ENCODE measurements around the gene PRKCE. TPM values are rescaled to one million over a fixed set of nuclear protein-coding genes. Genes with fewer than 3 reads are reported as not detected.

The PRKCE gene
- total RNA-seq, 1 experiment from 2014 or later, result 14.8 TPM

DNA sequence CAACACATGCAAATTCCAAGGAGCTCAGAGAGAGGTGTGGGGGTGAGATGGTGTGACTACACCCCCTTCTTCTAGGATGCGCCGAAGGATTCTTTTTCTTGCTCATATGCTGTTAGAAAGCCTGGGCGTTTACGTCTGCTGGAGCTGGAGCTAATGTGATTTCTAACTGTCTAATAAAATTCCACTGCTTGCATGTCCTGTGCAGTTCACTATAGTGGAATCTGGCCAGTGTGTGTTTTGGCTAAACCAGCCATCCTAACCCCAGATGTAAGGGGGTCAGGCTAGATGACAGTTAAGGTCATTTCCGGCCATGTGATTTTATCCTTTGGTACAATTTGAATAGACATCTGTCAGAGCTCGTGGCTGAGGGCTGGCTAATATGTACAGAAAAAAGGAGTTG lies 194.1 kb downstream of the PRKCE start:
- H3K36me3 ChIP-seq (ENCODE audit: control insufficient read depth in 1 of 2, insufficient read depth in 2 of 2, low read length in 2 of 2), result no peaks in the 10 kb centered on the region
- no peaks in the 10 kb centered on the region for H3K9me2 ChIP-seq (ENCODE audit: insufficient read depth)
- H3K9ac ChIP-seq (ENCODE audit: low read length), result no peak overlapping the region
- H3K79me2 ChIP-seq (ENCODE audit: insufficient read depth, low read length), result no peaks in the 10 kb centered on the region
- no peak overlapping the region for H3K27ac ChIP-seq (ENCODE audit: low read depth, low read length)
- ChIA-PET RAD21 (ENCODE audit: low non-redundant PET in 1 of 2, low total read pairs in 2 of 2, uncharacterized antibody in 2 of 2, unreplicated experiment in 2 of 2) (no interaction called here), CTCF (no interaction called here), POLR2A (no interaction called here)
- no TSS peak for BruUV-seq (replicated peaks)
- TF ChIP-seq, protein P1, sequence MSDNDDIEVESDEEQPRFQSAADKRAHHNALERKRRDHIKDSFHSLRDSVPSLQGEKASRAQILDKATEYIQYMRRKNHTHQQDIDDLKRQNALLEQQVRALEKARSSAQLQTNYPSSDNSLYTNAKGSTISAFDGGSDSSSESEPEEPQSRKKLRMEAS (IDR thresholded peaks at IDR 0.05), result no peak
- TF ChIP-seq EGR1 (IDR thresholded peaks at IDR 0.05; ENCODE audit: low read depth) (no peak), TCF7L2 (IDR thresholded peaks at IDR 0.05; ENCODE audit: borderline replicate concordance, extremely low read depth, insufficient read depth, insufficient read length) (no peak), SP1 (IDR thresholded peaks at IDR 0.05; ENCODE audit: low read depth) (no peak), CBX3 (IDR thresholded peaks at IDR 0.05; ENCODE audit: low read depth) (no peak), POLR2A (IDR thresholded peaks at IDR 0.05; ENCODE audit: borderline replicate concordance, extremely low read depth, insufficient read depth, insufficient read length) (no peak), YY1 (IDR thresholded peaks at IDR 0.05; ENCODE audit: extremely low read depth, insufficient replicate concordance, low read depth, low read length) (no peak), ZNF274 (IDR thresholded peaks at IDR 0.05; ENCODE audit: low read depth, low read length) (no peak)
- no peak overlapping the region for H3K4me2 ChIP-seq (ENCODE audit: low read length)
- no peaks in the 10 kb centered on the region for H3K4me1 ChIP-seq (ENCODE audit: control insufficient read depth in 1 of 2, insufficient read depth in 2 of 2, low read length in 2 of 2)
- H4K20me1 ChIP-seq (ENCODE audit: insufficient read depth), result no peaks in the 10 kb centered on the region
- ATAC-seq, result no peak
- no peak overlapping the region for H2AFZ ChIP-seq (ENCODE audit: low read depth, low read length, poor library complexity, severe bottlenecking)
- no peaks in the 10 kb centered on the region for H3K27me3 ChIP-seq (ENCODE audit: insufficient read depth, low read length)
- H3K9me3 ChIP-seq (ENCODE audit: control insufficient read depth in 1 of 2, insufficient read depth in 1 of 2, low read depth in 1 of 2, low read length in 2 of 2), result no peaks in the 10 kb centered on the region
- H3K4me3 ChIP-seq (replicated peaks in 1 of 2; ENCODE audit: low read depth in 1 of 2, low read length in 2 of 2), result no peak overlapping the region
- DNase-seq (ENCODE audit: low read depth, low spot score), result no peak
- intact Hi-C loops (cut with micrococcal nuclease), result no loop called here

DNA sequence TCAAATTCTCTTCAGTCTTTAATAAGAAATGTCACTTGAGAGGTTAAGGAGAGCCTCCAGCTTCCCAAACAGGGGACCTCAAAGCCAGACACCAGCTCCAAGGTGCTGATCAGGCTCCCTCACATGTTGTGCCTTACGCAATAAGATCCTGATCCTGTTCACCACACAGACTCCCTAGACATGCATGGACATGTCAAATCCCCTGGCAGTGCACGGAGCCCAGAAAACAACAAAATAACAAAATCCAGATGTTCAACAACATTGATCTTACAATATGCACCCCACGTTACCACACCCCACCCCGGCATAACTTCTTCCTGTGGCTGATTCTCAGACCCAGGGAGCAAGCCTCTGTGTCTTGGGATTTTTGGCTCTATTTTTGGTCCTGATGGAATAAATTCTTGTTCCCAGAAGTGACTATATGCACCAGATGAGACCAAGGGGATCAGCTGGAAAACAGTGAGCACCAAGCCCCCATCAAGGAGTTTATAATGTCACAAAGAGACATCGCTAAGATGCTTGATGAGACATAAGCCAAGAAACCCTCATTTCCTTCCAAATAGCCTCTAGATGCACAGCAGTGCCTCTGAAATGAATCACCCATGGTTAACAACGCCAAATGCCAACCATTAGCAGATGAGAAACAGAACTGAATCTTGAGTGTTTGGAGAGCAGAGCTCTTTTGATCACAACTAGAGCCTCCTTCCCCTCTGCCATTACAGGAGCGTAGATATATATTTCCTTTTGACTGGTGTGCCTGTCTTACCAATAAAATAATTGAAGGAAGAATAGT lies 198.2 kb downstream of the PRKCE start:
- Histone ChIP-seq H3K4me2 (ENCODE audit: low read length) (no peak overlapping the region), H2AFZ (ENCODE audit: low read depth, low read length, poor library complexity, severe bottlenecking) (no peak overlapping the region), H4K20me1 (ENCODE audit: insufficient read depth) (no peaks in the 10 kb centered on the region), H3K27ac (ENCODE audit: low read depth, low read length) (no peak overlapping the region), H3K9me3 (ENCODE audit: control insufficient read depth in 1 of 2, insufficient read depth in 1 of 2, low read depth in 1 of 2, low read length in 2 of 2) (no peaks in the 10 kb centered on the region), H3K27me3 (ENCODE audit: insufficient read depth, low read length) (no peaks in the 10 kb centered on the region), H3K4me1 (ENCODE audit: control insufficient read depth in 1 of 2, insufficient read depth in 2 of 2, low read length in 2 of 2) (peaks cover 0 to 4% of the 10 kb centered on the region in 2 experiments; a peak in 1 of 4 replicates), H3K4me3 (replicated peaks in 1 of 2; ENCODE audit: low read depth in 1 of 2, low read length in 2 of 2) (no peak overlapping the region), H3K9ac (ENCODE audit: low read length) (no peak overlapping the region), H3K9me2 (ENCODE audit: insufficient read depth) (no peaks in the 10 kb centered on the region), H3K79me2 (ENCODE audit: insufficient read depth, low read length) (no peaks in the 10 kb centered on the region), H3K36me3 (ENCODE audit: control insufficient read depth in 1 of 2, insufficient read depth in 2 of 2, low read length in 2 of 2) (no peaks in the 10 kb centered on the region)
- CTCF ChIA-PET, result no interaction called here
- DNase-seq (ENCODE audit: low read depth, low spot score) (no peak), ATAC-seq (no peak)
- RAD21 ChIA-PET (ENCODE audit: low non-redundant PET in 1 of 2, low total read pairs in 2 of 2, uncharacterized antibody in 2 of 2, unreplicated experiment in 2 of 2), result no interaction called here
- POLR2A ChIA-PET, result no interaction called here
- no TSS peak for BruUV-seq (replicated peaks)
- intact Hi-C loops (cut with micrococcal nuclease), result no loop called here
- TF ChIP-seq CEBPB (IDR thresholded peaks at IDR 0.05; ENCODE audit: low read depth), result no peak
- TF ChIP-seq FOSL1 (IDR thresholded peaks at IDR 0.05; ENCODE audit: low read depth), result no peak
- TF ChIP-seq, protein P1 (IDR thresholded peaks at IDR 0.05), result no peak
- no peak for TF ChIP-seq ZNF274 (IDR thresholded peaks at IDR 0.05; ENCODE audit: low read depth, low read length)
- no peak for TF ChIP-seq SRF (IDR thresholded peaks at IDR 0.05; ENCODE audit: low read depth)
- TF ChIP-seq, protein P2, sequence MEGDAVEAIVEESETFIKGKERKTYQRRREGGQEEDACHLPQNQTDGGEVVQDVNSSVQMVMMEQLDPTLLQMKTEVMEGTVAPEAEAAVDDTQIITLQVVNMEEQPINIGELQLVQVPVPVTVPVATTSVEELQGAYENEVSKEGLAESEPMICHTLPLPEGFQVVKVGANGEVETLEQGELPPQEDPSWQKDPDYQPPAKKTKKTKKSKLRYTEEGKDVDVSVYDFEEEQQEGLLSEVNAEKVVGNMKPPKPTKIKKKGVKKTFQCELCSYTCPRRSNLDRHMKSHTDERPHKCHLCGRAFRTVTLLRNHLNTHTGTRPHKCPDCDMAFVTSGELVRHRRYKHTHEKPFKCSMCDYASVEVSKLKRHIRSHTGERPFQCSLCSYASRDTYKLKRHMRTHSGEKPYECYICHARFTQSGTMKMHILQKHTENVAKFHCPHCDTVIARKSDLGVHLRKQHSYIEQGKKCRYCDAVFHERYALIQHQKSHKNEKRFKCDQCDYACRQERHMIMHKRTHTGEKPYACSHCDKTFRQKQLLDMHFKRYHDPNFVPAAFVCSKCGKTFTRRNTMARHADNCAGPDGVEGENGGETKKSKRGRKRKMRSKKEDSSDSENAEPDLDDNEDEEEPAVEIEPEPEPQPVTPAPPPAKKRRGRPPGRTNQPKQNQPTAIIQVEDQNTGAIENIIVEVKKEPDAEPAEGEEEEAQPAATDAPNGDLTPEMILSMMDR (IDR thresholded peaks at IDR 0.05 in 2 of 3, conservative IDR thresholded peaks at IDR 0.05 in 1 of 3; ENCODE audit: borderline replicate concordance in 1 of 3, insufficient read depth in 1 of 3, low read depth in 2 of 3, low read length in 2 of 3), result no peak
- TF ChIP-seq SP1 (IDR thresholded peaks at IDR 0.05; ENCODE audit: low read depth), result no peak
- no peak for TF ChIP-seq EZH2 (IDR thresholded peaks at IDR 0.05)
- no peak for TF ChIP-seq POLR2A (IDR thresholded peaks at IDR 0.05; ENCODE audit: borderline replicate concordance, extremely low read depth, insufficient read depth, insufficient read length)
- no peak for TF ChIP-seq EZH2phosphoT487 (IDR thresholded peaks at IDR 0.05; ENCODE audit: borderline replicate concordance)
- no peak for TF ChIP-seq YY1 (IDR thresholded peaks at IDR 0.05; ENCODE audit: extremely low read depth, insufficient replicate concordance, low read depth, low read length)
